SU-DHL-6 (cell line): Measurements from ENCODE around the gene TARS1.

Source experiments
- H2AFZ ChIP-seq: fragments of 200-600 bp; sonication (generic); 2 replicates; pipeline ENCODE4 v1.6.1; 2014; ENCODE audit warnings: low read depth, mild to moderate bottlenecking, moderate library complexity, mixed read lengths, antibody characterized with exemption, low read length; ENCODE audit not compliant: severe bottlenecking
- H3F3A ChIP-seq: fragments of 200-600 bp; shearing (Covaris generic); 2 replicates; pipeline ENCODE4 v1.6.0; 2016; ENCODE audit warnings: antibody characterized with exemption, mild to moderate bottlenecking; ENCODE audit not compliant: insufficient read depth
- H3K27ac ChIP-seq: fragments of 200-600 bp; sonication (generic); 2 replicates; pipeline ENCODE4 v1.5.1; 2016; ENCODE audit warnings: low read depth, mild to moderate bottlenecking, low read length, moderate library complexity, mixed read lengths
- H3K27me3 ChIP-seq: fragments of 200-600 bp; sonication (generic), shearing (Covaris generic); 2 replicates; pipeline ENCODE4 v1.6.0; 2014; ENCODE audit warnings: mild to moderate bottlenecking, low read length
- H3K36me3 ChIP-seq: fragments of 200-600 bp; sonication (generic); 2 replicates; pipeline ENCODE4 v1.6.1; 2014; ENCODE audit warnings: mild to moderate bottlenecking, low read length, mixed read lengths
- H3K4me2 ChIP-seq: fragments of 300-600, 200-600 bp; shearing (Covaris generic), sonication (generic); 2 replicates; pipeline ENCODE4 v1.6.0; 2014; ENCODE audit warnings: low read length, low read depth, mild to moderate bottlenecking; ENCODE audit not compliant: poor library complexity, severe bottlenecking
- H3K4me3 ChIP-seq: fragments of 200-600 bp; sonication (generic); 2 replicates; pipeline ENCODE4 v1.5.1; 2014; ENCODE audit warnings: antibody characterized with exemption, low read length, mild to moderate bottlenecking, mixed read lengths; ENCODE audit not compliant: insufficient read depth, poor library complexity, severe bottlenecking
- H3K79me2 ChIP-seq: fragments of 200-600 bp; sonication (generic); 2 replicates; pipeline ENCODE4 v1.6.1; 2014; ENCODE audit warnings: mild to moderate bottlenecking, low read length, moderate library complexity; ENCODE audit not compliant: insufficient read depth
- H3K9ac ChIP-seq: fragments of 200-600 bp; sonication (generic); 2 replicates; pipeline ENCODE4 v1.7.0; 2014; ENCODE audit warnings: mild to moderate bottlenecking, low read length
- H3K9me2 ChIP-seq: fragments of 200-600 bp; sonication (generic); replicated peaks from 2 replicates; pipeline ENCODE4 v1.6.1; 2014; ENCODE audit warnings: low read length; ENCODE audit not compliant: insufficient read depth
- H3K9me3 ChIP-seq: fragments of 200-600 bp; sonication (generic); 2 replicates; pipeline ENCODE4 v1.6.1; 2014; ENCODE audit warnings: low read length, mixed read lengths; ENCODE audit not compliant: insufficient read depth
- H4K20me1 ChIP-seq: fragments of 200-600 bp; sonication (generic); 2 replicates; pipeline ENCODE4 v1.6.1; 2014; ENCODE audit warnings: low read depth, mild to moderate bottlenecking, antibody characterized with exemption, low read length, moderate library complexity, mixed read lengths
- CTCF ChIP-seq: fragments of 200-600 bp; sonication (generic); IDR thresholded peaks from one replicate; pipeline ENCODE4 v1.5.1; 2017; ENCODE audit warnings: antibody characterized with exemption, mild to moderate bottlenecking, low read length, moderate library complexity; ENCODE audit not compliant: insufficient read depth, poor library complexity, severe bottlenecking
- EZH2phosphoT487 ChIP-seq: fragments of 200-600 bp; sonication (generic), shearing (Covaris generic); conservative IDR thresholded peaks from 2 replicates; pipeline ENCODE4 v1.6.1; 2018; ENCODE audit warnings: mild to moderate bottlenecking, antibody characterized with exemption, low read length, moderate library complexity, mixed read lengths

Gene TARS1

GRCh38 chr5:33489481-33490067 is 48.8 kb downstream of the TARS1 start:
- Histone ChIP-seq H3K27ac (no peak overlapping the region), H3F3A (no peaks in the 10 kb centered on the region), H3K4me3 (no peak overlapping the region), H3K9ac (no peak overlapping the region), H4K20me1 (no peaks in the 10 kb centered on the region), H3K36me3 (no peaks in the 10 kb centered on the region), H3K4me2 (no peak overlapping the region), H3K9me3 (no peaks in the 10 kb centered on the region), H3K79me2 (no peaks in the 10 kb centered on the region), H3K27me3 (no peaks in the 10 kb centered on the region), H2AFZ (no peak overlapping the region), H3K9me2 (no peaks in the 10 kb centered on the region)
- no peak for TF ChIP-seq CTCF
- no peak for TF ChIP-seq EZH2phosphoT487

GRCh38 chr5:33490071-33490665 is 49.4 kb downstream of the TARS1 start:
- no peak for TF ChIP-seq CTCF
- no peak for TF ChIP-seq EZH2phosphoT487
- Histone ChIP-seq H3K4me2 (no peak overlapping the region), H3K27ac (no peak overlapping the region), H3K36me3 (no peaks in the 10 kb centered on the region), H3K79me2 (no peaks in the 10 kb centered on the region), H3F3A (no peaks in the 10 kb centered on the region), H3K9ac (no peak overlapping the region), H2AFZ (no peak overlapping the region), H4K20me1 (no peaks in the 10 kb centered on the region), H3K9me3 (no peaks in the 10 kb centered on the region), H3K4me3 (no peak overlapping the region), H3K27me3 (no peaks in the 10 kb centered on the region), H3K9me2 (no peaks in the 10 kb centered on the region)

- H3K9me3 ChIP-seq = no peaks in the 10 kb centered on the region
- H3K4me2 ChIP-seq = no peak overlapping the region
- no peak overlapping the region for H2AFZ ChIP-seq
- TF ChIP-seq CTCF = no peak
- no peak for TF ChIP-seq EZH2phosphoT487
- H3K36me3 ChIP-seq = no peaks in the 10 kb centered on the region
- no peaks in the 10 kb centered on the region for H3K9me2 ChIP-seq
- H3K9ac ChIP-seq = no peak overlapping the region
- H3K79me2 ChIP-seq = no peaks in the 10 kb centered on the region
- no peak overlapping the region for H3K27ac ChIP-seq
- no peaks in the 10 kb centered on the region for H4K20me1 ChIP-seq
- H3F3A ChIP-seq = no peaks in the 10 kb centered on the region
- H3K4me3 ChIP-seq = no peak overlapping the region
- H3K27me3 ChIP-seq = no peaks in the 10 kb centered on the region
Measured at GRCh38 chr5:33491941-33492340, 51.2 kb downstream of the TARS1 start.
